SK-N-SH (cell line): ENCODE results near the gene FASLG.

Source experiments
- CTCF ChIP-seq: fragments of 200-600 bp; sonication (generic); IDR thresholded peaks from 2 replicates; pipeline ENCODE4 v1.6.1; 2017; ENCODE audit warnings: antibody characterized with exemption, mild to moderate bottlenecking, moderate library complexity
- TAF1 ChIP-seq: IDR thresholded peaks from 2 replicates; pipeline ENCODE4 v1.6.1; 2012; ENCODE audit warnings: low read depth, mild to moderate bottlenecking, low read length, moderate library complexity, borderline replicate concordance
- TF ChIP-seq, protein P1 (sequence below): IDR thresholded peaks from 2 replicates; pipeline ENCODE4 v1.4.0; 2012; ENCODE audit warnings: low read depth, borderline replicate concordance

DNA sequence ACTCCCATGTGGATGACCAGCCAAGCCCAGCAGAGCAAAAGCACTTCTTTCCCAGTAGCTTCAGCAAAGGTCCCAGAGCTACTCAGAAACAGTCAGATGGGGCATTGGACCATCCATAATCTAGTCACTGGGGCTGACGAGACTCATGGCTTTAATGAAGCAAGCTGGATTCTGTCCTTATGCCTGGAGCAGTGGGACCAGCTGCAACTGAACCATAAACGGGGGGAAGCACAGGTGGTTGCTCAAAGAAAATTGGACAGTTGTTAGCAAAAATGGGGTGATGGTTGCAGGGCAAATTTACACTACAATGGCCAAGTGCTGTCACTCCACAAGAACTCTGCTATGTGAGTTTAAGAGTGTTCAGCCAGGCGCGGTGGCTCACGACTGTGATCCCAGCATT is 17.4 kb upstream of the FASLG start:
- TF ChIP-seq TAF1 (no peak), CTCF (no peak)
- TF ChIP-seq, protein P1, sequence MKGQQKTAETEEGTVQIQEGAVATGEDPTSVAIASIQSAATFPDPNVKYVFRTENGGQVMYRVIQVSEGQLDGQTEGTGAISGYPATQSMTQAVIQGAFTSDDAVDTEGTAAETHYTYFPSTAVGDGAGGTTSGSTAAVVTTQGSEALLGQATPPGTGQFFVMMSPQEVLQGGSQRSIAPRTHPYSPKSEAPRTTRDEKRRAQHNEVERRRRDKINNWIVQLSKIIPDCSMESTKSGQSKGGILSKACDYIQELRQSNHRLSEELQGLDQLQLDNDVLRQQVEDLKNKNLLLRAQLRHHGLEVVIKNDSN = no peak
